Mucosa of rectum (tissue), 2 donors: ENCODE data around the gene IZUMO4.

ENCODE experiments used
- H3K27ac ChIP-seq, 2 donors: one replicate each; pipeline ENCODE4 v1.7.0; 2013; ENCODE audit warnings: inconsistent platforms in 2 of 2, low read depth in 2 of 2, low read length in 2 of 2
- H3K27me3 ChIP-seq, 2 donors: one replicate each; pipeline ENCODE4 v1.7.0; 2013; ENCODE audit warnings: low read length in 2 of 2; ENCODE audit not compliant: control insufficient read depth in 2 of 2, insufficient read depth in 2 of 2
- H3K36me3 ChIP-seq, 2 donors: one replicate each; pipeline ENCODE4 v1.7.0; 2013; ENCODE audit warnings: low read length in 2 of 2; ENCODE audit not compliant: control insufficient read depth in 2 of 2, insufficient read depth in 2 of 2
- H3K4me1 ChIP-seq, 2 donors: one replicate each; pipeline ENCODE4 v1.7.0; 2013; ENCODE audit warnings: low read length in 2 of 2, mild to moderate bottlenecking in 1 of 2; ENCODE audit not compliant: control insufficient read depth in 2 of 2, insufficient read depth in 2 of 2
- H3K4me3 ChIP-seq, 2 donors: one replicate each; pipeline ENCODE4 v1.7.0; 2013; ENCODE audit warnings: low read length in 2 of 2
- H3K9ac ChIP-seq, 2 donors: one replicate each; pipeline ENCODE4 v1.7.0; 2013; ENCODE audit warnings: low read length in 2 of 2, low read depth in 1 of 2, mild to moderate bottlenecking in 1 of 2
- H3K9me3 ChIP-seq, 2 donors: one replicate each; pipeline ENCODE4 v1.7.0; 2013; ENCODE audit warnings: low read length in 2 of 2; ENCODE audit not compliant: control insufficient read depth in 2 of 2
- donor health status: healthy.
- donor health status: Normal muscosa, but diverticular disease.

The IZUMO4 gene

DNA sequence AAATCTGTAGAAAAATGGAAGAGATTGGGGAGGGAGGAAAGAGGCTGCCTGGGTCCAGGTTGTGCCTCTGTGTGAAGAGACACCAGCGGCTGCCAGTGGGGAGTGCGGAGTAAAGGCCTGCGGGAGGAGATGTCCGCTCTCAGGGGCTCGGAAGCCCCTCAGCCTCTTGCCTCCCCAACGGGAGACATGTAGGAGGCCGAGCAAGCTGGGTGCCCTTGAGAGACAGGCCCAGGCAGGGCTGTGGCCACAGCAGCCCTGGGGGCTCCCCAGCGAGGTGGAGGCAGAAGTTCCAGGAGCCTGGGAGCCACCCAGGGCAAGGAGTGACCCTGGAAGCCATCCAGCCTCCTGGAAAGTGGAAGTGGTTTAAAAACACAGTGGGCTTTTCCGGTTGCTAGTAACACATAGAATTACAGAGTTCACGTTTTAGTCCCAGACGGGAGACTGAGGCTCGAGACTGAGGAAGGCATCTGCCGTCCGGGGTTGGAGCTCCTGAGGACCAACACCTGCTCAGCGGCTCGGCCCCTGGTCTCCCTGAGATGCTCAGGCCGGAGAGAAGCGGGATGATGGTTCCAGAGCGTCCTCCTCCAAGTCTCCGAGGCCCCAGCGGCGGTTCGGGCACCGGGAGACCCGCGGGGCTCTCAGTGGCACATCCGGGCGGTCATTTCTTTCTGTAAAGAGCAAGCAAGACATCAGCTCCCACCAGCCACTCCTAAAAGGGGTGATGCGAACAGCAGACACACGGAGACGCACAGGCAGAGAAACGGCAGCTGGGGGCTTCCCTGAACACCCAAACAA lies 23.8 kb upstream of the IZUMO4 start:
- H3K9ac ChIP-seq = no peak overlapping the region
- no peaks in the 10 kb centered on the region for H3K27me3 ChIP-seq
- no peak overlapping the region for H3K27ac ChIP-seq
- peaks cover 37 to 41% of the 10 kb centered on the region in 2 donors for H3K36me3 ChIP-seq
- no peak overlapping the region for H3K4me3 ChIP-seq
- H3K4me1 ChIP-seq = peaks cover 11 to 14% of the 10 kb centered on the region in 2 donors
- H3K9me3 ChIP-seq = no peaks in the 10 kb centered on the region

DNA sequence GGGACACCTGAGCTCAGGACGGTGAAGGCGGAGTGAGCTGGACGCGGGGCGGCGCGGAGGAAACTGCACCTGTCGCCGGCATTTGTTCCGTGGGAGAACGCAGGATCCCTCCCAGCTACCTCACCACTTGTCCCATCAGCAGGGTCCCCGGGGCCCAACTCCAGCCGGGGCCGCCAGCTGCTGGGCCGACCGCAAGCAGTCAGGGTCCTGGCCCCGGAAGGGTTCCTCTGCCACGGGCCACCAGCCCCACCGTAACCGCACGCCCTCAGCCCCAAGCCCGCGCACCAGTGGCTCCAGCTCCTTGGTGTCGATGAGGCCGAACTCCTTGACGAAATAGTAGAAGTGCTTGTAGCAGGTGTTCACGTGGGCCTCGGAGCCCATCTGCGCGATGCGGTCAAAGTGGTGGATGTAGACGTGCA lies 20.2 kb upstream of the IZUMO4 start:
- H3K4me3 ChIP-seq = no peak overlapping the region
- no peak overlapping the region for H3K9ac ChIP-seq
- no peak overlapping the region for H3K27ac ChIP-seq
- H3K27me3 ChIP-seq = no peaks in the 10 kb centered on the region
- H3K9me3 ChIP-seq = no peaks in the 10 kb centered on the region
- peaks cover 51 to 58% of the 10 kb centered on the region in 2 donors for H3K36me3 ChIP-seq
- peaks cover 0 to 6% of the 10 kb centered on the region in 2 donors for H3K4me1 ChIP-seq

DNA sequence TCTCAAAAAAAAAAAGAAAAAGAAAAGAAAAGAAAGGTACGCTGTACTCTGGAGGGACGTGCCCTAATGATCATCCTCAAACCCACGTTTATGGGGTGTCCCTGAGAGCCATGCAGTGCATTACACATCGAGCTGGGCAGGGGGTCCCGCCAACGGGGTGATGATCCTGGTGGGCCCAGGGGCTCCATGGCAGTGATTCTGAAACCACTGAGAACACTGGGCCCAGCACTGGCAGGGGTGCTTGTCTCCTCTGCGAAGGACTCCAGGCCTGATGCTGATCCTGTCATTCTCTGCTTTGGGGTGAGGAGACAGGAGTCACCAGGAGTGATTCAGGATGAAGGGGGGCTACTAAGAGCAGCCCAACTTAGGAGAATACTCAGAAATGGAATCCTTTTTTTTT lies 19.3 kb upstream of the IZUMO4 start:
- Histone ChIP-seq H3K9ac (no peak overlapping the region), H3K27ac (no peak overlapping the region), H3K36me3 (peaks cover 46 to 62% of the 10 kb centered on the region in 2 donors), H3K9me3 (no peaks in the 10 kb centered on the region), H3K4me1 (peaks cover 0 to 8% of the 10 kb centered on the region in 2 donors), H3K27me3 (no peaks in the 10 kb centered on the region), H3K4me3 (no peak overlapping the region)

DNA sequence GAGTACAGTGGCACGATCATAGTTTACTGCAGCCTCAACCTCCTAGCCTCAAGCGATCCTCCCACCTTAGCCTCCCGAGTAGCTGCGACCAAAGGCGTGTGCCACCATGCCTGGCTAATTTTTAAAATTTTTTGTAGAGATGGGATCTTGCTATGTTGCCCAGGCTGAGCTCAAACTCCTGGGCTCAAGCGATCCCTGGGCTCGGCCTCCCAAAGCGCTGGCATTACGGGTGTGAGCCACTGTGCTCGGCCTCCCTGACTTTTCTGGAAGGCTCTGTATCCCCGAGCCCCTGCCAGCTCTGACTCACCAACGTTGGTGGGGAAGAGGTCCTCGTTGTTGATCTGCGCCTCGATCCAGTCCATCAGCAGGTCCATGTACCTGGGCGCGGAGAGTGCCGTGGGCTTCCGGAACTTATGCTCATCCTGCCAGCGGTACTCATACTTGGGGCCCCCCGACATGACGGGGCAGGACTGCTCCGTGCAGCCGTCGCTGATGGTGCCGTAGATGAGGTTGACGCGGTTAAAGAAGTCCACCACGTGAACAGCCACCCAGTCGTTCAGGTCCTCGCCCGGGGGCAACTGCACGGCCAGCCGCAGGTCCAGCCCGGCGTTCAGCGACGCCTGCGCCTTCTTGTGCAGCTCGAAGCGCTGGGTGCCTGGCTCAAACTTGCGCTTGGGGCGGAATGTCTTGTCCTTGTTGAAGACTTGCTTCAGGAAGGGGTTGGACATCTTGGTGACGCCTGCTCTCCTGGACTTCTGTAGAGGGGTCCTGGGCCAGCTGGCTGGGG lies 18.7 kb upstream of the IZUMO4 start:
- Histone ChIP-seq H3K36me3 (peaks cover 40 to 56% of the 10 kb centered on the region in 2 donors), H3K4me1 (peaks cover 0 to 8% of the 10 kb centered on the region in 2 donors), H3K9ac (no peak overlapping the region), H3K27ac (no peak overlapping the region), H3K9me3 (no peaks in the 10 kb centered on the region), H3K4me3 (no peak overlapping the region), H3K27me3 (no peaks in the 10 kb centered on the region)

DNA sequence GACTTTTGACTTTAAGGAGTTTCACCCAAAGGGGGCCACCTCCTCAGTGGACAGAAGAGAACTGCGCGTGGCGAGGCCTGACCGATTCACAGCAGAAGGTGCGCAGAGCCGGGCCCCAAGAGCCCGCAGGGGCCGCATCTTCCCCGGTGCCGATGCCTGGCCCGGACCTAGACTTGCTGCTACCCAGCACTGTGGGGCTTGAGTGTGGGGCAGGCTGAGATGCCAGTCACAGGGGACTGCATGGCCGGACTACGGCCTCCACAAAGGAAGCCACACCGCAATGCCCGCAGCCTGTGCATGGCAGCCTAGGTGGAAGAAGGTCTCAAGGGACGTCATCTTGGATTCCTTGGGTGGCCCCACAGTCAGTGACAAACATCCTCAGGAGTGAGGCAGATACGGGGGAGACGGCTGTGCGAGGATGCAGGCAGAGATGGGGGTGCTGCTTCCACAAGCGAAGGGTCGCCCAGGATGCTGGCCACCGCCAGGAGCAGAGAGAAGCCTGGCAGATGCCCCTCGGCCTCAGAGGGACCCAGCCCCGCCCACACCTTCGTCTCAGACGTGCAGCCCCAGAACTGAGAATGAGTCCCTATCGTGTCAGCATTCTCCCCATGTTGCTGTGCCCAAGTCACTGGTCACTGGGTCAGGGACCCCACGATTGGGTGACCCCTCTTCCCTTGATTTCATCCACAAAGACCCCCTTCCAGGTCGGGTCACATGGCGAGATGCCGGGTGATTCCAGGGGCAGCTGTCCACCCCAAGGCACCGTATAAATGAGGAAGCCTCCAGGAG lies 17.4 kb upstream of the IZUMO4 start:
- H3K4me1 ChIP-seq = peaks cover 0 to 8% of the 10 kb centered on the region in 2 donors
- no peak overlapping the region for H3K4me3 ChIP-seq
- H3K36me3 ChIP-seq = peaks cover 36 to 59% of the 10 kb centered on the region in 2 donors
- no peak overlapping the region for H3K9ac ChIP-seq
- no peaks in the 10 kb centered on the region for H3K27me3 ChIP-seq
- no peaks in the 10 kb centered on the region for H3K9me3 ChIP-seq
- H3K27ac ChIP-seq = no peak overlapping the region

DNA sequence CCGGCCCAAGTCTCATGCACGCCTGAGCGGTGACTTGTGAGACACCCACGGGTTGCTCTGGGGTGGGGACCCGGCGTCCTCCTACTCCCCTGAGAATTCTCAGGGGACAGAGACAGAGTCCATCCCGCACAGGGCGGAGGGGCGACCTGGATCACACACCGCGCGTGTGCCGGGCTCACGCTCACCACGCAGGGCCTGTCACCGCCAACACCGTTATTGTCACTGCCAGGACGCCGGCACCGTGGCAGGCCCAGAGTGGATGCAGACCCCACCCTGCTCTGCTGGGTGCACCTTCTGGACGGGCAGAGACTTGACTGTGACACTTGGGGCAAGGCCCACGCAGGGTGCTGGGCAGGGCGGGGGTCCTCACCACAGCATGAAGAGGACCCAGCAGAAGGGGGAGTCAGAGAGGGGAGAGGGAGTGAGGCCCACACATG lies 16.8 kb upstream of the IZUMO4 start:
- Histone ChIP-seq H3K36me3 (peaks cover 36 to 59% of the 10 kb centered on the region in 2 donors), H3K4me1 (peaks cover 0 to 8% of the 10 kb centered on the region in 2 donors), H3K27ac (no peak overlapping the region), H3K9me3 (no peaks in the 10 kb centered on the region), H3K27me3 (no peaks in the 10 kb centered on the region), H3K9ac (no peak overlapping the region), H3K4me3 (no peak overlapping the region)

DNA sequence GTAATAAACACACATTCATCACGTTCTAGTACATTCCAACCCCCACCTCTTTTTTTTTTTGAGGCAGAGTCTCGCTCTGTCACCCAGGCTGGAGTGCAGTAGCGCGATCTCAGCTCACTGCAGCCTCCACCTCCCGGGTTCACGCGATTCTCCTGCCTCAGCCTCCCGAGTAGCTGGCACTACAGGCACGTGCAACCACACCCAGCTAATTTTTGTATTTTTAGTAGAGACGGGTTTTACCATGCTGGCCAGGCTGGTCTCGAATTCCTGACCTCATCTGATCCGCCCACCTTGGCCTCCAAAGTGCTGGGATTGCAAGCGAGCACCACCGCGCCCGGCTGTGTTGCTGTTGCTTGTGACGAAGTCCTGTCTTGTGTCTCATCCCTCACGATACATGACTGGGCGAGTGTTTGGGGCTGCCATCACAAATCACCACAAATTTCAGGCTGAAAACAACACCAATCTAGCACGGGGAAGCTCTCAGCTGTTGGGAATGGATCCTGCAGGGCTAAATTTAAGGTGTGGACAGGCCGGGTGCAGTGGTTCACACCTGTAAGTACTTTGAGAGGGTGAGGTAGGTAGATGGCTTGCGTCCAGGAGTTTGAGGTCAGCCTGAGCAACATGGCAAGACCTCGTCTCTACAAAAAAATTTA lies 16.3 kb upstream of the IZUMO4 start:
- no peak overlapping the region for H3K4me3 ChIP-seq
- H3K9me3 ChIP-seq = no peaks in the 10 kb centered on the region
- H3K4me1 ChIP-seq = peaks cover 0 to 6% of the 10 kb centered on the region in 2 donors
- no peak overlapping the region for H3K27ac ChIP-seq
- H3K36me3 ChIP-seq = peaks cover 31 to 56% of the 10 kb centered on the region in 2 donors
- H3K9ac ChIP-seq = no peak overlapping the region
- no peaks in the 10 kb centered on the region for H3K27me3 ChIP-seq

DNA sequence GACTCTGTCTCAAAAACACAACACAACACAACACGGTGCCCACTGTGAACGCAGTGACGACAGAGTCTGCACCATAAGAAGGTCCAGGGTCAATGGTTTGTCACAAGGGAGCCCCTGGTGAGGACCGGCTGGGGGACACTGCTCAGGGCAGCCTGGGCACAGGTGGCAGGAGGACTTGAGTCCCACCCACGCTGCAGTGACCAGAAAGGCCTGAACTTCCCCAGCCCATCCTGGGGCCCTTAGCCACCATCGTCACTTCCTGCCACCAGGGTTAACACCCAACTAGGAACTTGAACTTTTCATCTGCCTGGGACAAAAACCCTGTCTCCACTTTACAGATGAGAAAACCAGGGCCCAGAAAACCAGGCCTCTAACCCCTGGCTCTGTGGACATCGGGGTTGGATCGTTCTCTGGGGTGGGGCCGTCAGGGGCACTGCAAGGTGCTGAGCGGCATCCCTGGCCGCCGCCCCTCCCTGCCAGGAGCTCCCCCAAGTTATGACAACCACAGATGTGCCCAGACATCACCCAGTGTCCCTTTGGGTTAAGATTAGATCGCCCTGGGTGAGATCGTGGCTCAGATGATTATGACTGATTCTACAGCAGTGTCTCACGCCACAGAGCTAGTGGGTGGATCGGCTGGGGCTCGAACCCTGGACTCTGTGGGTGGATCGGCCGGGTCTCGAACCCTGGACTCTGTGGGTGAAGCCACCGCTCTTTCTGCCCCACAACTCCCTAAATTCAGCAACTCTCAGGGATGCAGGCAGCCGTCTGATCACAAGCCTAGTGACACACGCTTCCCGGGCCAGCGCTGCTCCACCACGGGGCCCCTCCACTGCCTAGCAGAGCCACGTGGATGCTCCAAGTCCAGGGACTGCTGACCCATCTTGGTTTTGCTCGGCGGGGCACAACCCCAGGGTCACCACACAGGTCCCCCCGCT lies 14.6 kb upstream of the IZUMO4 start:
- Histone ChIP-seq H3K36me3 (peaks cover 22 to 47% of the 10 kb centered on the region in 2 donors), H3K9me3 (no peaks in the 10 kb centered on the region), H3K9ac (peak overlapping the region; percentile 24 to 41), H3K27ac (peak overlapping the region; percentile 26 to 78), H3K4me1 (peaks cover 0 to 9% of the 10 kb centered on the region in 2 donors), H3K27me3 (no peaks in the 10 kb centered on the region), H3K4me3 (peak overlapping the region in 1 of 2 donors; percentile 74)
